HEK293 (cell line): ENCODE results near the gene CRX.
"Not testable (repeated sequence)": the region's sequence is repeated elsewhere in the genome, so short reads cannot be mapped to it uniquely, and the experiment has no call there.

Experiments
- CTCF ChIA-PET: fragments of 350-600 bp; formaldehyde crosslinking; extraction: SDS; loops from one replicate; lab custom pipeline; 2021; ENCODE audit warnings: antibody characterized with exemption; lab: Yijun Ruan, JAX
- POLR2A ChIA-PET: fragments of 300-600 bp; formaldehyde crosslinking; extraction: SDS; loops from one replicate; lab custom pipeline; 2020; ENCODE audit warnings: antibody characterized with exemption, inconsistent platforms; lab: Yijun Ruan, JAX
- H3K27ac ChIP-seq: fragments of 200-500 bp; sonication (Bioruptor generic); 2 replicates; pipeline ENCODE4 v1.5.1; 2014; ENCODE audit warnings: low read depth, low read length, control low read depth, inconsistent platforms; ENCODE audit errors: extremely low read depth
- H3K36me3 ChIP-seq, 2 experiments: fragments of 200-500 bp in 1 of 2; sonication (Bioruptor generic) in 1 of 2; 1 replicate in 1 of 2; 2 replicates in 1 of 2; pipeline ENCODE4 v1.5.1; 2014 to 2017; ENCODE audit warnings: inconsistent platforms in 2 of 2, low read length in 2 of 2; ENCODE audit not compliant: control insufficient read depth in 2 of 2, insufficient read depth in 1 of 2
- H3K4me1 ChIP-seq: fragments of 200-500 bp; sonication (Bioruptor generic); 2 replicates; pipeline ENCODE4 v1.5.1; 2014; ENCODE audit warnings: mild to moderate bottlenecking, low read length, inconsistent platforms; ENCODE audit not compliant: control insufficient read depth, insufficient read depth
- H3K4me3 ChIP-seq: 2 replicates; pipeline ENCODE4 v1.5.1; 2011; ENCODE audit warnings: low read depth, mild to moderate bottlenecking, control low read depth, low read length, moderate library complexity
- H3K9me3 ChIP-seq: fragments of 200-500 bp; sonication (Bioruptor generic); 2 replicates; pipeline ENCODE4 v1.5.1; 2014; ENCODE audit warnings: low read depth, low read length, inconsistent platforms; ENCODE audit not compliant: control insufficient read depth, insufficient read depth
- GLIS1 ChIP-seq: fragments of 450-650 bp; formaldehyde crosslinking; IDR thresholded peaks from 2 replicates; pipeline ENCODE4 v1.5.1; 2016; ENCODE audit warnings: missing biosample characterization, missing genetic modification characterization
- KLF1 ChIP-seq: fragments of 450-650 bp; formaldehyde crosslinking; IDR thresholded peaks from 2 replicates; pipeline ENCODE4 v1.5.1; 2016; ENCODE audit warnings: missing biosample characterization, missing genetic modification characterization
- SCRT2 ChIP-seq: fragments of 450-650 bp; formaldehyde crosslinking; IDR thresholded peaks from 2 replicates; pipeline ENCODE4 v1.5.1; 2016; ENCODE audit warnings: missing biosample characterization, missing genetic modification characterization
- WT1 ChIP-seq: fragments of 450-650 bp; formaldehyde crosslinking; IDR thresholded peaks from 2 replicates; pipeline ENCODE4 v1.5.1; 2016; ENCODE audit warnings: missing biosample characterization, missing genetic modification characterization
- ZBTB17 ChIP-seq: fragments of 450-650 bp; formaldehyde crosslinking; IDR thresholded peaks from 2 replicates; pipeline ENCODE4 v1.5.1; 2016; ENCODE audit warnings: missing biosample characterization, missing genetic modification characterization
- ZNF10 ChIP-seq: fragments of 450-650 bp; formaldehyde crosslinking; IDR thresholded peaks from 2 replicates; pipeline ENCODE4 v1.5.1; 2017; ENCODE audit warnings: missing biosample characterization, missing genetic modification characterization
- ZNF121 ChIP-seq: fragments of 450-650 bp; formaldehyde crosslinking; IDR thresholded peaks from 2 replicates; pipeline ENCODE4 v1.5.1; 2016; ENCODE audit warnings: missing biosample characterization, missing genetic modification characterization
- ZNF174 ChIP-seq: fragments of 450-650 bp; formaldehyde crosslinking; IDR thresholded peaks from 2 replicates; pipeline ENCODE4 v1.5.0; 2017; ENCODE audit warnings: missing biosample characterization, mild to moderate bottlenecking, missing genetic modification characterization
- ZNF280C ChIP-seq: fragments of 450-650 bp; formaldehyde crosslinking; IDR thresholded peaks from 2 replicates; pipeline ENCODE4 v1.5.1; 2016; ENCODE audit warnings: missing biosample characterization, missing genetic modification characterization
- ZNF37A ChIP-seq: fragments of 450-650 bp; IDR thresholded peaks from 2 replicates; pipeline ENCODE4 v1.5.1; 2018; ENCODE audit warnings: missing biosample characterization, missing genetic modification characterization
- ZNF398 ChIP-seq: fragments of 450-650 bp; formaldehyde crosslinking; IDR thresholded peaks from 2 replicates; pipeline ENCODE4 v1.5.1; 2017; ENCODE audit warnings: missing biosample characterization, missing genetic modification characterization
- ZNF510 ChIP-seq: fragments of 450-650 bp; formaldehyde crosslinking; IDR thresholded peaks from 2 replicates; pipeline ENCODE4 v1.5.1; 2018; ENCODE audit warnings: mild to moderate bottlenecking, missing genetic modification characterization, missing biosample characterization; ENCODE audit not compliant: insufficient replicate concordance
- ZNF654 ChIP-seq: fragments of 450-650 bp; formaldehyde crosslinking; IDR thresholded peaks from 2 replicates; pipeline ENCODE4 v1.5.1; 2016; ENCODE audit warnings: low read depth, missing biosample characterization, missing genetic modification characterization
- ZXDB ChIP-seq: fragments of 450-650 bp; formaldehyde crosslinking; IDR thresholded peaks from 2 replicates; pipeline ENCODE4 v1.5.1; 2016; ENCODE audit warnings: missing biosample characterization, missing genetic modification characterization

The CRX gene

GRCh38 chr19:47821460-47822020 is at the start of gene CRX:
Gene CRX (plus strand): TSS chr19:47821937. CDS start chr19:47834444, 12,507 bp downstream.
- CTCF ChIA-PET, result interaction anchor here (0.5 to 2.6 kb wide), 3 partner anchors 42 to 279 kb away, joined by 3 to 16 read pairs (median 3); no protein-coding TSS in a partner anchor

GRCh38 chr19:47776568-47776967 is 45.2 kb upstream of the CRX start:
- H3K36me3 ChIP-seq, result peaks cover 2 to 14% of the 10 kb centered on the region in 2 experiments; a peak in 2 of 3 replicates
- ChIA-PET POLR2A (no interaction called here), CTCF (interaction anchor here (0.6 to 2.0 kb wide), 5 partner anchors 10 to 1921 kb away, joined by 3 to 21 read pairs (median 3); no protein-coding TSS in a partner anchor)
- no peaks in the 10 kb centered on the region for H3K9me3 ChIP-seq
- no peak overlapping the region for H3K4me3 ChIP-seq
- H3K27ac ChIP-seq, result no peak overlapping the region
- no peak for TF ChIP-seq ZNF654
- no peak for TF ChIP-seq ZNF37A (tag by site-specific recombination)
- TF ChIP-seq ZBTB17 (tag by site-specific recombination), result peak; percentile 29
- TF ChIP-seq SCRT2 (tag by site-specific recombination), result peak; percentile 70
- no peak for TF ChIP-seq ZNF174 (tag by site-specific recombination)
- TF ChIP-seq KLF1 (tag by site-specific recombination), result peak; percentile 38
- 0 out of 2 replicates have a peak, but pooled peaks have one; percentile 39 for TF ChIP-seq ZXDB (tag by site-specific recombination)
- TF ChIP-seq ZNF280C (tag by site-specific recombination), result no peak
- TF ChIP-seq GLIS1 (tag by site-specific recombination), result peak; percentile 50
- TF ChIP-seq ZNF510 (tag by site-specific recombination), result no peak
- TF ChIP-seq WT1, result peak; percentile 69
- peak; percentile 54; the same call in 1 of the 2 replicates for TF ChIP-seq ZNF10
- peaks cover 9% of the 10 kb centered on the region for H3K4me1 ChIP-seq

More at GRCh38 chr19:47821460-47822020, at the start of gene CRX:
- Histone ChIP-seq H3K4me3 (no peak within 1 kb of the TSS), H3K27ac (no peak within 1 kb of the TSS), H3K4me1 (no peaks in the 10 kb centered on the region), H3K36me3 (no peaks in the 10 kb centered on the region), H3K9me3 (no peaks in the 10 kb centered on the region)
- TF ChIP-seq ZNF398 (tag by site-specific recombination) (0 out of 2 replicates have a peak, but pooled peaks have one; percentile 16), ZXDB (tag by site-specific recombination) (no peak)
- POLR2A ChIA-PET, result no interaction called here

GRCh38 chr19:47777245-47778048 is 44.3 kb upstream of the CRX start:
- not testable (repeated sequence) for H3K9me3 ChIP-seq, H3K4me3 ChIP-seq, H3K4me1 ChIP-seq
- peak overlapping the region; percentile 100; the same call in 1 of the 2 replicates for H3K27ac ChIP-seq
- TF ChIP-seq ZNF121 (tag by site-specific recombination) (peak; percentile 97), KLF1 (tag by site-specific recombination) (peak; percentile 73)
- ChIA-PET CTCF (interaction anchor here (0.7 to 1.2 kb wide), 3 partner anchors 11 to 15 kb away, joined by 3 to 7 read pairs (median 5); no protein-coding TSS in a partner anchor), POLR2A (interaction anchor here (0.6 to 1.3 kb wide), 4 partner anchors 12 to 295 kb away, joined by 3 to 4 read pairs (median 3); partner anchors contain the start of gene NOP53)
- peaks cover 5 to 23% of the 10 kb centered on the region in 2 experiments; a peak in 2 of 3 replicates for H3K36me3 ChIP-seq
